ENCODE results near the gene GRIN2A. TPM values are rescaled to one million over a fixed set of nuclear protein-coding genes. Genes with fewer than 3 reads are reported as not detected.

Gene GRIN2A
- total and polyA plus RNA-seq, 2 of the 13 experiments (the other 11 are each of a cell fraction or from before 2014, with no cell fraction given), result not detected

DNA sequence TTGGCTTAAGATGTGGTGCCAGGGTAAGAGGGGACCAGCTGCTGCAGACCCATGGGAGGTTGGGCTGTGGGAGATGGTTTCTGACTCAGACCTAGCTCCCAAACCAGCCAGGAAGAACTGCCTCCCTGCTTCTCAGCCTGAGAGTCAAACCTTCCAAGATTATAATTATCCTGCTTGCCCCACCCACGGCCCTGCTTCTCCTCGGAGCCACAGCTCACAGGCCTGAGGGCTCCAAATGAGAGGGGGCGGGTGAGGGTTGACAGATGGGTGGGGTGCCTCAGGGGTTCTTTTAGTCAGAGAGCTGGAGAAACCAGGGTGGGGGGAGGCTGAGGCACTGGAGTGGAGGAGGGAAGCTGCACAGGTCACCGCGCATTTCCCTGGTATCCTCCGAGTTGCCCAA lies 28.7 kb upstream of the GRIN2A start:
- TF ChIP-seq, protein P1, sequence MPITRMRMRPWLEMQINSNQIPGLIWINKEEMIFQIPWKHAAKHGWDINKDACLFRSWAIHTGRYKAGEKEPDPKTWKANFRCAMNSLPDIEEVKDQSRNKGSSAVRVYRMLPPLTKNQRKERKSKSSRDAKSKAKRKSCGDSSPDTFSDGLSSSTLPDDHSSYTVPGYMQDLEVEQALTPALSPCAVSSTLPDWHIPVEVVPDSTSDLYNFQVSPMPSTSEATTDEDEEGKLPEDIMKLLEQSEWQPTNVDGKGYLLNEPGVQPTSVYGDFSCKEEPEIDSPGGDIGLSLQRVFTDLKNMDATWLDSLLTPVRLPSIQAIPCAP (CRISPR knock-in tag; IDR thresholded peaks at IDR 0.05; ENCODE audit: low read depth), result no peak
- TF ChIP-seq ZFP82 (CRISPR knock-in tag; IDR thresholded peaks at IDR 0.05; ENCODE audit: borderline replicate concordance) (no peak), ZBTB1 (CRISPR knock-in tag; IDR thresholded peaks at IDR 0.05; ENCODE audit: borderline replicate concordance) (no peak), KLF9 (CRISPR knock-in tag; IDR thresholded peaks at IDR 0.05; ENCODE audit: low read depth) (no peak)
- TF ChIP-seq, protein P2, sequence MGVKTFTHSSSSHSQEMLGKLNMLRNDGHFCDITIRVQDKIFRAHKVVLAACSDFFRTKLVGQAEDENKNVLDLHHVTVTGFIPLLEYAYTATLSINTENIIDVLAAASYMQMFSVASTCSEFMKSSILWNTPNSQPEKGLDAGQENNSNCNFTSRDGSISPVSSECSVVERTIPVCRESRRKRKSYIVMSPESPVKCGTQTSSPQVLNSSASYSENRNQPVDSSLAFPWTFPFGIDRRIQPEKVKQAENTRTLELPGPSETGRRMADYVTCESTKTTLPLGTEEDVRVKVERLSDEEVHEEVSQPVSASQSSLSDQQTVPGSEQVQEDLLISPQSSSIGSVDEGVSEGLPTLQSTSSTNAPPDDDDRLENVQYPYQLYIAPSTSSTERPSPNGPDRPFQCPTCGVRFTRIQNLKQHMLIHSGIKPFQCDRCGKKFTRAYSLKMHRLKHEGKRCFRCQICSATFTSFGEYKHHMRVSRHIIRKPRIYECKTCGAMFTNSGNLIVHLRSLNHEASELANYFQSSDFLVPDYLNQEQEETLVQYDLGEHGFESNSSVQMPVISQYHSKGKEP (CRISPR knock-in tag; IDR thresholded peaks at IDR 0.05), result no peak
- TF ChIP-seq, protein P3, sequence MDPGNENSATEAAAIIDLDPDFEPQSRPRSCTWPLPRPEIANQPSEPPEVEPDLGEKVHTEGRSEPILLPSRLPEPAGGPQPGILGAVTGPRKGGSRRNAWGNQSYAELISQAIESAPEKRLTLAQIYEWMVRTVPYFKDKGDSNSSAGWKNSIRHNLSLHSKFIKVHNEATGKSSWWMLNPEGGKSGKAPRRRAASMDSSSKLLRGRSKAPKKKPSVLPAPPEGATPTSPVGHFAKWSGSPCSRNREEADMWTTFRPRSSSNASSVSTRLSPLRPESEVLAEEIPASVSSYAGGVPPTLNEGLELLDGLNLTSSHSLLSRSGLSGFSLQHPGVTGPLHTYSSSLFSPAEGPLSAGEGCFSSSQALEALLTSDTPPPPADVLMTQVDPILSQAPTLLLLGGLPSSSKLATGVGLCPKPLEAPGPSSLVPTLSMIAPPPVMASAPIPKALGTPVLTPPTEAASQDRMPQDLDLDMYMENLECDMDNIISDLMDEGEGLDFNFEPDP (CRISPR knock-in tag; conservative IDR thresholded peaks at IDR 0.05), result no peak

More for the DNA sequence above, 28.7 kb upstream of the GRIN2A start:
- no peaks in the 10 kb centered on the region for H4K20me1 ChIP-seq (ENCODE audit: insufficient read depth, low read length)
- H3K36me3 ChIP-seq (replicated peaks in 1 of 2; ENCODE audit: control insufficient read depth in 1 of 2, insufficient read depth in 2 of 2, low read length in 2 of 2), result no peaks in the 10 kb centered on the region
- DNase-seq (ENCODE audit: low spot score) (no peak), FAIRE-seq (no peak), ATAC-seq (no peak)
- no TSS peak for BruUV-seq (replicated peaks)
- ChIA-PET CTCF (ENCODE audit: low intra/inter-chr PET ratio, low total read pairs) (no interaction called here), POLR2A (no interaction called here)
- intact Hi-C loops (cut with micrococcal nuclease; ENCODE audit: unreplicated experiment), result no loop called here
- no peak overlapping the region for H3K4me3 ChIP-seq (replicated peaks in 1 of 3; ENCODE audit: insufficient read depth in 1 of 3, low read depth in 2 of 3, low read length in 3 of 3)
- no peak overlapping the region for H3K4me2 ChIP-seq (ENCODE audit: low read depth, low read length)
- no peak overlapping the region for H2AFZ ChIP-seq (ENCODE audit: low read length)
- no peaks in the 10 kb centered on the region for H3K9me3 ChIP-seq (ENCODE audit: low read length)
- no peak overlapping the region for H3K9ac ChIP-seq (ENCODE audit: insufficient read depth, low read depth, low read length)
- H3K27ac ChIP-seq (ENCODE audit: extremely low read length, insufficient read depth, low read length), result no peak overlapping the region
- WGBS (ENCODE audit: low lambda C conversion rate), result 5% methylated on average over 6 of the region's 6 CpGs
- H3K4me1 ChIP-seq (ENCODE audit: insufficient read depth, low read length), result no peaks in the 10 kb centered on the region
- no peaks in the 10 kb centered on the region for H3K79me2 ChIP-seq (ENCODE audit: insufficient read depth, low read length)
- H3K27me3 ChIP-seq (ENCODE audit: control insufficient read depth in 1 of 2, insufficient read depth in 2 of 2, low read length in 2 of 2), result peaks cover 0 to 25% of the 10 kb centered on the region in 2 experiments; a peak in 3 of 5 replicates
- in situ Hi-C loops (cut with HindIII; ENCODE audit: extremely low pct_ligation_motif_present, low pct_unique_long_range_greater_than_20kb), result no loop called here

Data from HepG2 (cell line).